NCI-H524 treated with DMSO at 0.1 percent for 48 hours (cell line): ENCODE data around the gene HOXD13.

Source experiments
- DNase-seq: peaks from one replicate; lab custom pipeline; 2025; lab: John Stamatoyannopoulos, UW

Gene HOXD13

DNA sequence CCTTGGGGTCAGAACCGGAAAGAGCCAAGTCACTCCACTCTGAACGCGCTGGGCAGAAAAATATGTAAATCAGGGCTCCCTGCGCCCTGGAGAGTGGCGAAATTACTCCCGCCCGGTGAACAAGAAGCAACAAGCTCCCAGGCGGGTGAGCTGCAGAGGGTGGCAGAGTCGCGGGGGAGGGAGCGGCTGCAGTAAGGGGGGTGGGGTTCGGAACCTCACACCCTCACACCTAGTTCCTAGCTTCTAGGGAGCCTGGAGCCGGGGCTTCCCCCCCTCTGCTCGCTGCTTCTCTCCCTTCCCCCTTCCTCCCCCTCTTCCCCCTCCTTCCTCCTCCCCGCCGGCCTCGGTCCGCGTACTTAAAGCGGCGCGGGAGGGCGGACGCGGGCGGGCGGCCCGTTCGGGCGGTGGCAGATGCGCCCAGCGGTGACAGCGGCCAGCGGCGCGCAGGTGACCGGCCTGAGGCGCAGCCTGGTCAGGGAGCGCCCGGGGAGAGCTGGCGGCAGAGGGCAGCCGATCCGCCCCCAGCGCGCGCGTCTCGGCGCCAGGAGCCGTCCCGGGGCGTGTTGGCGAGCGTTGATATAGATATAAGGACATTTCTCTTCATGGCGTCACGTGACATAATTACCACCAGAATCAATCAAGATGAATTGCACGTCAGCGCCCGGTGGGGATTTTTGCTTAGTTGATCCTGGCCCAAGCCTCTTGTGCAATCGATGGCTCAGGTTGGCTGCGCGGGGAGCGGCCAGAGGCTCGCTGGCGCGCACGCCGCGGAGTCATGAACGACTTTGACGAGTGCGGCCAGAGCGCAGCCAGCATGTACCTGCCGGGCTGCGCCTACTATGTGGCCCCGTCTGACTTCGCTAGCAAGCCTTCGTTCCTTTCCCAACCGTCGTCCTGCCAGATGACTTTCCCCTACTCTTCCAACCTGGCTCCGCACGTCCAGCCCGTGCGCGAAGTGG, 14.3 kb downstream of the HOXD13 start, which contains the start of gene HOXD11:
TSS of gene HOXD11 (plus strand) at position 700 of the 959 bp plus-strand sequence. CDS start at position 776, 76 bp downstream.
- DNase-seq: no peak

DNA sequence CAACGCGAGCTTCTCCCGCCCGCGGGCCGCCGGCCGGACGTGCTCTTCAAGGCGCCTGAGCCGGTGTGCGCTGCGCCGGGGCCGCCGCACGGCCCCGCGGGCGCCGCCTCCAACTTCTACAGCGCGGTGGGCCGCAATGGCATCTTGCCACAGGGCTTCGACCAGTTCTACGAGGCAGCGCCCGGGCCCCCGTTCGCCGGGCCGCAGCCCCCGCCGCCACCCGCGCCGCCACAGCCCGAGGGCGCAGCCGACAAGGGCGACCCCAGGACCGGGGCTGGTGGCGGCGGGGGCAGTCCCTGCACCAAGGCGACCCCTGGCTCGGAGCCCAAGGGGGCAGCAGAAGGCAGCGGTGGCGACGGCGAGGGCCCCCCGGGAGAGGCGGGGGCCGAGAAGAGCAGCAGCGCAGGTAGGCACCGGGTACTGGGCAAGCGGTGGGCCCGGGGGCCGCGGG, 15.2 kb downstream of the HOXD13 start:
- DNase-seq: no peak

DNA sequence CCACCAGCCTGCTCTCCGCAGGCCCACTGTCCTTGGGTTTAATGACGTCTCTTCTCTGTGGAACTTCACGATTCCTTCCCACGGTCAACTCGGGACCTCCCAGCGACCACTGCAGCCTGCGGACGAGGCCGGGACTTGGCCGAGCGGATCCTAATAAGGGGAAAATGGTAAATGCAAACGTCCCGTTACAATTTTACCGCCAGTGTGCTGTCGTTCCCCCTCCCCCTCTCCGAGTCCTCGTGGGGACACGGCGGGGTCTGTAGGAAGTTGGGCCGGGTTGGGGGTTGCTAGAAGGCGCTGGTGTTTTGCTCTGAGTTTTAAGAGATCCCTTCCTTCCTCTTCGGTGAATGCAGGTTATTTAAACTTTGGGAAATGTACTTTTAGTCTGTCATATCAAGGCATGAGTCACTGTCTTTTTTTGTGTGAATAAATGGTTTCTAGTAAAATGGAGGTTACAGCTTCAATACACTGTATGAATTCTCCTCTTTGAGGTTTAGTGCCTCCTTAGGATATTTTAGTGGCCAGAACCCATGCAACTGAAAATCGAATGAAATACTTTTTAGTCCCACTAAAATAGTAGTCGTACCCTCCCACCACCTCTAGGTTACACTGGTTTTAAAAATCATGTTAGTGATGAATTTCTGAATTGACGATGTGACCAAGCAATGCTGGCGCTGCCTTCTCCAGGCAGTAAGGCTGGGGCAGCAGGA, 16.8 kb downstream of the HOXD13 start:
- DNase-seq: no peak

- DNase-seq: no peak
These were observed 17.4 kb downstream of the HOXD13 start for GRCh38 chr2:176109946-176110345.

DNA sequence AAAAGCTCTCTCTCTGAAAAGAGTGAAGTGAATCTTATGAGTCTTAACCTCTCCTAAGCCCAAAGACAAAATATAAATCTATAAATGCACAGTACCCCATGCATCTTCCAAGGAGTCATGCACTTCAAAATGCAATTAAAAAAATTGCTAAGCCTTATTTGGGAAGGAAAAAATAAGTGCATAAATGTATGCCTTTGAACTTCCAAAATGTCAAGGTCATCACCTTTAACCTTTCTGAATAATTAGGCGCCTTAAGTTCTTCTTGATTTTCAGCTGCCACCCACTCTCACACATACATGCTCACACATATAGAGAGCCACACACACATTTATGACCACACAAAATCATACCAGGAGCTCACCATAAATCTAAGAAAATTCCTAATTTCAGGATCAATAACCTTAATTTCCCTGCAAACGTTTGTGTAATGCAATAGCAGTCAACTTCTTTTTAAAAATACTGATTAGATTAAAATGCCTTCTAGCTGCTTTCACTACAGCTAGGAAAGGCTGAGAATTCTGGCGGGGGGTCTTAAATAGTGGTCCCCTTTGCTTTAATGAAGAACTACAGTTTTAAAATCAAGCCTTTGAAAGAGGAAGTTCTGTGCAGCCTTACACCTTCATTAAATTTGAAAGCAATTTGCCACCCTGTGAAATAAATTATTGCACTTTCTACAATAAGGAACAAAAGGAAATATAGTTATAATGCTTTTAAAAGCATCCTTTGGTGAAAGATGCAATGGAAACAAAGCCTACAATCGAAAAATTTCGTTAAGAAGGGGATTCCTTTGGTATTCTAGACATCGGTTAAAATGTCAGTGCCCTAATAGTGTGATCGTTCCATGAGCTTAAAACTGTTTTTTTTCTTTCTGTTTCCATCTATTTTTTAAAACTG, 18.1 kb downstream of the HOXD13 start:
- DNase-seq: no peak

DNA sequence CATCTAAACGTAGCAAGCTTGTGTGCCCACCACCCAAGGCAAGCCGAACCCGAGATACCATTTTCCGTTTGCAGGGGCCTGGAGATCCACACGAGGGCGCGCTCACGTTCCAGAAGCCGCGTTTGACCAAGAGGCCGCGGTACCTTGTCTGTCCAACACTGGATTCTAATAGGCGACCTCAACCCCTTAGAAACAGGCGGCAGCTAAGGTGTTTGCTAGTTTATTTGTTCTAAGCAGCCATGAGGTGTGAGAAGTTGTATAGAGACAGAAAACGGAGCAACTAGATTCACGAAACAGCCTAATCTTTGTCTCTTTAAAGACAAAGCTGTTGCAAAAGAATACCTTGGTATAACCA, 18.8 kb downstream of the HOXD13 start:
- no peak for DNase-seq

- no peak for DNase-seq
These were observed 19.4 kb downstream of the HOXD13 start for GRCh38 chr2:176111846-176112374.

- DNase-seq: no peak
These were observed 20.1 kb downstream of the HOXD13 start for GRCh38 chr2:176112375-176113302.

DNA sequence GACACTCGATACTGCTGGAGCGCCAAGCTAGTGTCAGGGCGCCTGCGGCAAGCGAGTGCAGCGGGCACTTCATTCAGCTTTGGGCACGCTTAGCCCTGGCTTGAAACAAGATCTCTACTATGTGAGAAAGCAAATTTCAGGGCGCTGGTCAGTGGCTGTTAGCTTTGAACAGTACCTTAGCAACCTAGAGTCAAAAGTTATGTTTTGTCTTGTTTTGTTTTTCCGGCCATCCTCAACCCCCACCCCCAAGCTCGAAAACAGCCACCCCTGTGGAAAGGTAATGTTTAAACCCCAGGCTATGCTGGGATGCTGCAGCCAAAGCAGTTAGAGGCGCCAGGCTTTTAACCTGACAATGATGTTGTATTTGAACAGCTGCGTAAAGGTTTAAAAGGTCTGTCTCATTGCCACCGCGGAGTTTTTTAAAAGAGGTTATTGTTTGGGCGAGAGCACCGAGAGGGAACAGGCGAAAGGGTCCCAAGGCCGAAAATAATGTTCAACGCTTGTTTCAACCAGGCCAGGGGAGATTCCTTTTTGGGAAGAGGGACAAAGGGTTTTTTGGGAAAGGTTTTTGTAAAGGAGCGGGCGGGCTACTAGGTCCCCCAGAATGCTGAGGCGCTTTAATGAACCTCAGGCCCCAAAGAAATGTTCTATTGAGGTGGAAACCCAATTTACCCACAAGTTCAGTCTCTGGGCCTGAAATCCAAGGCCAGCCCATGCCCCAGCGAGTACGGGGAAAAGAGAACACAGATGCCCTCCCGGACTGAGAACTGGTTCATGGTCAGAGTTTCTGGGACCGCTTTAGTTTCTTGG, 21.8 kb downstream of the HOXD13 start:
- DNase-seq: no peak

DNA sequence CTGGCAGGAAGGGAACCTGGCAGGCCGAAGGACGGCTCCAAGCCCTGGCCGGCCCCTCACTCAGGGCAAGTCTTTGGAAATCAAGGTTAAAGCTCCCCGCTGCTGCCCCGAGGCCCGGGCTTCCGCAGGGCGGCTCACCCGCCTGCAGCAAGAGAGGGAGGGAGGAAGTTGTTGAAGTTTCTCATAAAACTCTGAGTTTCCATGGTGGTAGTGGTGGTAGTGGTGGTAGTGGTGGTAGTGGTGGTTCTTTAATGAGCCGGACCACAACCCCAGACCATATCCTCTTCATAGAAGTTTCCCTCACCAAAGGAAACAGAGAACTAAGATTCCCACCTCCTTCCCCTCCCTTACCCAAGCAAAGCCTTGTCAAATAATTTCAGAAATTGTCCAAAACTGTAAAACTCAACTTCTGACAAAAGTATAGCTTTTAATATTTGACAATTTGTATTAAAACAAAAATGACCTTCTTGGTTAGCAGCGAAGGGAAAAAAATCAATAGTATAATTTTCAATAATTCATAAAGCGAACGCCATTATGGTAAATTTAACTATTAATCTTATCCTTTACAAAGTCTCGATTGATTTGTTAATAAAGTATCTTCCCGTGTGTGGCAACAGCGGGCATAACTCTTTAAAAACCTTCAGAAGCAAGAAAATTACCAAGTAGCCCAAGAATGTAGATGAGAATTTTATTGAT, 22.6 kb downstream of the HOXD13 start:
- no peak for DNase-seq

GRCh38 chr2:176115883-176116813, 23.6 kb downstream of the HOXD13 start, which contains the start of gene HOXD10:
TSS of gene HOXD10 (plus strand) at chr2:176116778. CDS start at chr2:176116834, 56 bp downstream.
- DNase-seq: no peak

- no peak for DNase-seq
These were observed 24.8 kb downstream of the HOXD13 start for GRCh38 chr2:176117162-176117822.

GRCh38 chr2:176117823-176118371, 25.4 kb downstream of the HOXD13 start:
- DNase-seq: no peak

DNA sequence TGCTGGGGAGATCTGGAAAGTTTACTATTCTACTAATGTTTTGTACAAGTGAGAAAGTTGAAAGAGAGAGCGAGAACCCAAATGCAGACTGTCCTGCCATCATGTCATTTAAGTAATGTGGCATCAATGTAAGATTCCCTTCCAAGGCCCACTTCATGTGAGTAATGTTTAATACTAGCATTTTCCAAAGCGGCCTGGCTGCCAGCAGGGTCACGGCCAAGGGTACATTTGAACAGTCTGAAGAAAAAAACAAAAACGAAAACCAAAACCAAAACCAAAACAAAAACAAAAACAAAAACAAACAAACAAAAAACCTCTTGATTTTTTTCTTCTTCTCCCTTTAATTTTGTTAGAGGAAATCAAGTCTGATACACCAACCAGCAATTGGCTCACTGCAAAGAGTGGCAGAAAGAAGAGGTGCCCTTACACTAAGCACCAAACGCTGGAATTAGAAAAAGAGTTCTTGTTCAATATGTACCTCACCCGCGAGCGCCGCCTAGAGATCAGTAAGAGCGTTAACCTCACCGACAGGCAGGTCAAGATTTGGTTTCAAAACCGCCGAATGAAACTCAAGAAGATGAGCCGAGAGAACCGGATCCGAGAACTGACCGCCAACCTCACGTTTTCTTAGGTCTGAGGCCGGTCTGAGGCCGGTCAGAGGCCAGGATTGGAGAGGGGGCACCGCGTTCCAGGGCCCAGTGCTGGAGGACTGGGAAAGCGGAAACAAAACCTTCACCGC, 26.2 kb downstream of the HOXD13 start:
- no peak for DNase-seq

- no peak for DNase-seq
These were observed 28.1 kb downstream of the HOXD13 start for GRCh38 chr2:176120364-176121189.
